ENCODE measurements around the gene TMEM145.

TMEM145 gene

GRCh38 chr19:42309686-42310085 is 3.4 kb upstream of the TMEM145 start:
- DNase-seq (ENCODE audit: low read depth, low spot score): no peak
- H3K27ac ChIP-seq: no peak overlapping the region

- no peak overlapping the region for H3K27ac ChIP-seq
- DNase-seq (ENCODE audit: low read depth, low spot score): no peak
Observed at GRCh38 chr19:42311657-42312056, 1.5 kb upstream of the TMEM145 start.

- H3K27ac ChIP-seq: no peak overlapping the region
- no peak for DNase-seq (ENCODE audit: low read depth, low spot score)
Observed at GRCh38 chr19:42312370-42312769, 739 bp upstream of the TMEM145 start.

GRCh38 chr19:42313840-42314755 is 989 bp downstream of the TMEM145 start:
- no peak for DNase-seq (ENCODE audit: low read depth, low spot score)
- H3K27ac ChIP-seq: no peak overlapping the region

GRCh38 chr19:42315024-42315423 is 1.9 kb downstream of the TMEM145 start:
- H3K27ac ChIP-seq: no peak overlapping the region
- no peak for DNase-seq (ENCODE audit: low read depth, low spot score)

- H3K27ac ChIP-seq: no peak overlapping the region
- no peak for DNase-seq (ENCODE audit: low read depth, low spot score)
Observed at GRCh38 chr19:42316223-42317211, 3.4 kb downstream of the TMEM145 start.

- no peak overlapping the region for H3K27ac ChIP-seq
- no peak for DNase-seq (ENCODE audit: low read depth, low spot score)
Observed at GRCh38 chr19:42317535-42317934, 4.4 kb downstream of the TMEM145 start.

- H3K27ac ChIP-seq: no peak overlapping the region
- DNase-seq (ENCODE audit: low read depth, low spot score): no peak
Observed at GRCh38 chr19:42322305-42322704, 9.2 kb downstream of the TMEM145 start.

- no peak overlapping the region for H3K27ac ChIP-seq
- DNase-seq (ENCODE audit: low read depth, low spot score): no peak
Observed at GRCh38 chr19:42323473-42323851, 10.4 kb downstream of the TMEM145 start.

GRCh38 chr19:42323852-42324654 is 10.9 kb downstream of the TMEM145 start:
- DNase-seq (ENCODE audit: low read depth, low spot score): no peak
- no peak overlapping the region for H3K27ac ChIP-seq

GRCh38 chr19:42324655-42325307 is 11.7 kb downstream of the TMEM145 start:
- no peak overlapping the region for H3K27ac ChIP-seq
- no peak for DNase-seq (ENCODE audit: low read depth, low spot score)

- DNase-seq (ENCODE audit: low read depth, low spot score): peak; percentile 87
- H3K27ac ChIP-seq: peak within 1 kb of the TSS; percentile 30
Observed at GRCh38 chr19:42325308-42325895, 12.3 kb downstream of the TMEM145 start, which contains the start of gene MEGF8. Gene MEGF8 (plus strand): TSS chr19:42325635. CDS start chr19:42326244, 609 bp downstream.

- H3K27ac ChIP-seq: peak overlapping the region; percentile 30
- DNase-seq (ENCODE audit: low read depth, low spot score): no peak
Observed at GRCh38 chr19:42325896-42326771, 13.0 kb downstream of the TMEM145 start.

GRCh38 chr19:42326969-42327368 is 13.9 kb downstream of the TMEM145 start:
- no peak for DNase-seq (ENCODE audit: low read depth, low spot score)
- H3K27ac ChIP-seq: no peak overlapping the region

GRCh38 chr19:42327381-42327780 is 14.3 kb downstream of the TMEM145 start:
- H3K27ac ChIP-seq: no peak overlapping the region
- no peak for DNase-seq (ENCODE audit: low read depth, low spot score)

GRCh38 chr19:42328106-42328505 is 15.0 kb downstream of the TMEM145 start:
- no peak for DNase-seq (ENCODE audit: low read depth, low spot score)
- H3K27ac ChIP-seq: no peak overlapping the region

GRCh38 chr19:42328854-42329253 is 15.7 kb downstream of the TMEM145 start:
- H3K27ac ChIP-seq: no peak overlapping the region
- DNase-seq (ENCODE audit: low read depth, low spot score): no peak

GRCh38 chr19:42330241-42330711 is 17.2 kb downstream of the TMEM145 start:
- H3K27ac ChIP-seq: no peak overlapping the region
- DNase-seq (ENCODE audit: low read depth, low spot score): no peak

Measured in epithelial cell of prostate (primary cell).